Measurements from ENCODE around the gene LPP.

DNA sequence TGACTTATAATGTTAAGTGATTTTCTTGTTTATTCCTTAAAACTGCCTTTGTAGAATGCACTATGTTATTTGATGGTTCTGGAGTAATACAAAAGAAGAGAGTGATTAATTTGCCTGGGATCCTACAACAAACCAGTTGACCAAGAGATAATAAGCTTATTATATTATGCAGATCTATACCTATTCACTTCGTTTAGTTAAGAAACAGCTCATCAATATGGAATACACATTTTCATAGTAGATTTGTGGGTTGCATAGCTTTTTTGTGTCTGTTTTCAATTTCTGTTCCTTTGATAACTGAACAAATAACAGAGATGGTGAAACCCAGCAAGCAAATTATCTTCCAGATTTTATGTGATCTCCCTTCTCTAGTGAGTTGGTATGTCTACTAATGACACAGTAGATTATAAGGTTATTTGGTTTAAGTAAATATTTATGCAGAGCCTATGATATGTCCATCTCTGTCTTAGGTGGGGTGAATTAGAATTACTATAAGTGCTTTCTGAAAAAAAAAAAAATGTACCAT lies 574.5 kb downstream of the LPP start:
- TF ChIP-seq, protein P1, sequence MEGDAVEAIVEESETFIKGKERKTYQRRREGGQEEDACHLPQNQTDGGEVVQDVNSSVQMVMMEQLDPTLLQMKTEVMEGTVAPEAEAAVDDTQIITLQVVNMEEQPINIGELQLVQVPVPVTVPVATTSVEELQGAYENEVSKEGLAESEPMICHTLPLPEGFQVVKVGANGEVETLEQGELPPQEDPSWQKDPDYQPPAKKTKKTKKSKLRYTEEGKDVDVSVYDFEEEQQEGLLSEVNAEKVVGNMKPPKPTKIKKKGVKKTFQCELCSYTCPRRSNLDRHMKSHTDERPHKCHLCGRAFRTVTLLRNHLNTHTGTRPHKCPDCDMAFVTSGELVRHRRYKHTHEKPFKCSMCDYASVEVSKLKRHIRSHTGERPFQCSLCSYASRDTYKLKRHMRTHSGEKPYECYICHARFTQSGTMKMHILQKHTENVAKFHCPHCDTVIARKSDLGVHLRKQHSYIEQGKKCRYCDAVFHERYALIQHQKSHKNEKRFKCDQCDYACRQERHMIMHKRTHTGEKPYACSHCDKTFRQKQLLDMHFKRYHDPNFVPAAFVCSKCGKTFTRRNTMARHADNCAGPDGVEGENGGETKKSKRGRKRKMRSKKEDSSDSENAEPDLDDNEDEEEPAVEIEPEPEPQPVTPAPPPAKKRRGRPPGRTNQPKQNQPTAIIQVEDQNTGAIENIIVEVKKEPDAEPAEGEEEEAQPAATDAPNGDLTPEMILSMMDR (IDR thresholded peaks at IDR 0.05): no peak
- no peak for TF ChIP-seq POLR2A (IDR thresholded peaks at IDR 0.05)
- TF ChIP-seq EP300 (IDR thresholded peaks at IDR 0.05): no peak

Measured in ovary (tissue), 3 donors.